Mucosa of rectum (tissue), 2 donors: Measurements from ENCODE around the gene ACADVL.

Source experiments
- H3K27ac ChIP-seq, 2 donors: one replicate each; pipeline ENCODE4 v1.7.0; 2013; ENCODE audit warnings: inconsistent platforms in 2 of 2, low read depth in 2 of 2, low read length in 2 of 2
- H3K27me3 ChIP-seq, 2 donors: one replicate each; pipeline ENCODE4 v1.7.0; 2013; ENCODE audit warnings: low read length in 2 of 2; ENCODE audit not compliant: control insufficient read depth in 2 of 2, insufficient read depth in 2 of 2
- H3K36me3 ChIP-seq, 2 donors: one replicate each; pipeline ENCODE4 v1.7.0; 2013; ENCODE audit warnings: low read length in 2 of 2; ENCODE audit not compliant: control insufficient read depth in 2 of 2, insufficient read depth in 2 of 2
- H3K4me1 ChIP-seq, 2 donors: one replicate each; pipeline ENCODE4 v1.7.0; 2013; ENCODE audit warnings: low read length in 2 of 2, mild to moderate bottlenecking in 1 of 2; ENCODE audit not compliant: control insufficient read depth in 2 of 2, insufficient read depth in 2 of 2
- H3K4me3 ChIP-seq, 2 donors: one replicate each; pipeline ENCODE4 v1.7.0; 2013; ENCODE audit warnings: low read length in 2 of 2
- H3K9ac ChIP-seq, 2 donors: one replicate each; pipeline ENCODE4 v1.7.0; 2013; ENCODE audit warnings: low read length in 2 of 2, low read depth in 1 of 2, mild to moderate bottlenecking in 1 of 2
- H3K9me3 ChIP-seq, 2 donors: one replicate each; pipeline ENCODE4 v1.7.0; 2013; ENCODE audit warnings: low read length in 2 of 2; ENCODE audit not compliant: control insufficient read depth in 2 of 2
- donor health status: healthy.
- donor health status: Normal muscosa, but diverticular disease.

The ACADVL gene

DNA sequence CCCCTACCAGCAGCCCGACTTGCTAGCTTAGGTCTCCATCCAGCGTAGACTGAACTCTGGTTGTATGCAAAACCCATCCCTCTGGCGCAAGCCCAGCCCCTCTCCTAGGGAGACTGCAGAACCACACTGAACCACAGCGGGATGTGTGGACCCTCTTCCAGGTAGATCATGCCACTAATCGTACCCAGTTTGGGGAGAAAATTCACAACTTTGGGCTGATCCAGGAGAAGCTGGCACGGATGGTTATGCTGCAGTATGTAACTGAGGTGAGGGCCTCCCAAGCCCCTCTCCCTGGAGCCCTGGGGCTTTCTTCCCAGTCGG, 3.2 kb downstream of the ACADVL start:
- no peak overlapping the region for H3K27ac ChIP-seq
- H3K4me3 ChIP-seq: no peak overlapping the region
- H3K4me1 ChIP-seq: peaks cover 34% of the 10 kb centered on the region in 2 donors
- no peak overlapping the region for H3K9ac ChIP-seq
- no peaks in the 10 kb centered on the region for H3K9me3 ChIP-seq
- H3K27me3 ChIP-seq: no peaks in the 10 kb centered on the region
- H3K36me3 ChIP-seq: peaks cover 54 to 61% of the 10 kb centered on the region in 2 donors

DNA sequence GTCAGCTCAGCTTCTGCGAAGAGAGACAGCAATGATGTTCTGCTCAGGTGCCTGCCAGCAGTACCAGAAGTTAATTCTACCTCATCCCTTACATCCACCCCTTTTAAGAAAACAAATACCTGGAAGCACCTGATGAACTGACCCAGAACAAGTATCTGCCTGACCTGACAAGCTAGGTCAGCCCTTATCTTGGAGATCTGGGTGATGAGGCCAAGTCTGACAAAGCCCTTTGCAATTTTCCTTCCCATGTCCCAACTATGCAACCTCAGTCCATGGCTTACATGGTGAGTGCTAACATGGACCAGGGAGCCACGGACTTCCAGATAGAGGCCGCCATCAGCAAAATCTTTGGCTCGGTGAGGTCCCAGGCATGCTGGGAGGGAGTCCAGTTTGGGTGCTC, 3.6 kb downstream of the ACADVL start:
- Histone ChIP-seq H3K9ac (no peak overlapping the region), H3K27ac (no peak overlapping the region), H3K27me3 (no peaks in the 10 kb centered on the region), H3K36me3 (peaks cover 58 to 65% of the 10 kb centered on the region in 2 donors), H3K4me3 (no peak overlapping the region), H3K9me3 (no peaks in the 10 kb centered on the region), H3K4me1 (peaks cover 30 to 34% of the 10 kb centered on the region in 2 donors)

DNA sequence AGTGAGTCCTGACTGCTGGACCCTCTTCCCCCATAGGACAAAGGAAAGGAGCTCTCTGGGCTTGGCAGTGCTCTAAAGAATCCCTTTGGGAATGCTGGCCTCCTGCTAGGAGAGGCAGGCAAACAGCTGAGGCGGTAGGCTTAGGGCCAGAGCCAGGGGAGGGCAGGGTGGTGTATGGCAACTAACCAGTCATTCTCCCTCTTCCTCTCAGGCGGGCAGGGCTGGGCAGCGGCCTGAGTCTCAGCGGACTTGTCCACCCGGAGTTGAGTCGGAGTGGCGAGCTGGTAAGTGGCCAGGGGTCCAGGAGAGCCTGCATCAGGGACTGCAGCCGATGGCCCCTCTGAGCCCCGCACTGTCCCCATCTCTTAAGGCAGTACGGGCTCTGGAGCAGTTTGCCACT, 4.4 kb downstream of the ACADVL start:
- peaks cover 64 to 71% of the 10 kb centered on the region in 2 donors for H3K36me3 ChIP-seq
- no peak overlapping the region for H3K9ac ChIP-seq
- no peaks in the 10 kb centered on the region for H3K9me3 ChIP-seq
- peaks cover 24 to 31% of the 10 kb centered on the region in 2 donors for H3K4me1 ChIP-seq
- H3K27me3 ChIP-seq: no peaks in the 10 kb centered on the region
- no peak overlapping the region for H3K4me3 ChIP-seq
- H3K27ac ChIP-seq: no peak overlapping the region

DNA sequence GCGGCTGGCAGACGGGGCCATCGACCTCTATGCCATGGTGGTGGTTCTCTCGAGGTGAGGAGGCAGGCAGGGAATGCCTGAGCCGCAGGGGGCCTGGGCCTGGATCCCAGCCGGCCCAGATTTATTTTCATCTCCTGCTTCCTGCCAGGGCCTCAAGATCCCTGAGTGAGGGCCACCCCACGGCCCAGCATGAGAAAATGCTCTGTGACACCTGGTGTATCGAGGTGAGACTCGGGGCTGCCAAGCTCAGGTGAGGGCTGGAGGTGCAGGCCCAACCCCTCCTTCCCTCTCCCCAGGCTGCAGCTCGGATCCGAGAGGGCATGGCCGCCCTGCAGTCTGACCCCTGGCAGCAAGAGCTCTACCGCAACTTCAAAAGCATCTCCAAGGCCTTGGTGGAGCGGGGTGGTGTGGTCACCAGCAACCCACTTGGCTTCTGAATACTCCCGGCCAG, 4.9 kb downstream of the ACADVL start:
- Histone ChIP-seq H3K27ac (peak overlapping the region in 1 of 2 donors; percentile 21), H3K4me1 (peaks cover 18 to 27% of the 10 kb centered on the region in 2 donors), H3K4me3 (no peak overlapping the region), H3K36me3 (peaks cover 70 to 77% of the 10 kb centered on the region in 2 donors), H3K27me3 (no peaks in the 10 kb centered on the region), H3K9me3 (no peaks in the 10 kb centered on the region), H3K9ac (no peak overlapping the region)

- Histone ChIP-seq H3K4me1 (peaks cover 12 to 19% of the 10 kb centered on the region in 2 donors), H3K9me3 (no peaks in the 10 kb centered on the region), H3K27me3 (no peaks in the 10 kb centered on the region), H3K9ac (no peak overlapping the region), H3K4me3 (no peak overlapping the region), H3K27ac (no peak overlapping the region), H3K36me3 (peaks cover 80 to 86% of the 10 kb centered on the region in 2 donors)
Observed at GRCh38 chr17:7225711-7226331, 6.1 kb downstream of the ACADVL start.

GRCh38 chr17:7226721-7227710, 7.3 kb downstream of the ACADVL start:
- Histone ChIP-seq H3K4me1 (peaks cover 3 to 7% of the 10 kb centered on the region in 2 donors), H3K4me3 (no peak overlapping the region), H3K27ac (no peak overlapping the region), H3K9ac (no peak overlapping the region), H3K27me3 (no peaks in the 10 kb centered on the region), H3K36me3 (peaks cover 72 to 77% of the 10 kb centered on the region in 2 donors), H3K9me3 (no peaks in the 10 kb centered on the region)

DNA sequence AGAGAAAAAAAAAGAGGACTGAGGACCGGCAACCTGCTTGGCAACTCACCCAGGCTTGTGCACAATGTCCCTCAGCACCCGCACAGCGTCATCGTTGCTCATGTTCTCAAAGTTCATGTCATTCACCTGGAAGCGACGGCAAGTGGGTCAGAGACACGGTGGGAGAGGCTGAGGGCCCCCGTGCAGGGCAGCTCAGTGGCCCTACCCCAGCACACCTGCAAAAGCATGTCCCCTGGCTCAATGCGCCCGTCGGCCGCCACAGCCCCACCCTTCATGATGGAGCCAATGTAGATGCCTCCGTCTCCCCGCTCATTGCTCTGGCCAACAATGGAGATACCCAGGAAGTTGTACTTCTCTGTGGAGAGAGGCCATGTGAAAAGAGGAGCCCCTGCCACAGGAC, 9.2 kb downstream of the ACADVL start:
- Histone ChIP-seq H3K27me3 (no peaks in the 10 kb centered on the region), H3K4me1 (peaks cover 9 to 19% of the 10 kb centered on the region in 2 donors), H3K4me3 (no peak overlapping the region), H3K9me3 (no peaks in the 10 kb centered on the region), H3K9ac (no peak overlapping the region), H3K36me3 (peaks cover 53 to 57% of the 10 kb centered on the region in 2 donors), H3K27ac (no peak overlapping the region)

GRCh38 chr17:7229504-7229903, 9.8 kb downstream of the ACADVL start:
- H3K36me3 ChIP-seq: peaks cover 50 to 53% of the 10 kb centered on the region in 2 donors
- H3K4me3 ChIP-seq: no peak overlapping the region
- H3K27ac ChIP-seq: no peak overlapping the region

GRCh38 chr17:7232114-7232513, 12.4 kb downstream of the ACADVL start:
- no peak overlapping the region for H3K27ac ChIP-seq
- peaks cover 36 to 49% of the 10 kb centered on the region in 2 donors for H3K36me3 ChIP-seq
- H3K9ac ChIP-seq: no peak overlapping the region
- H3K4me3 ChIP-seq: no peak overlapping the region
- no peaks in the 10 kb centered on the region for H3K9me3 ChIP-seq
- peaks cover 23 to 35% of the 10 kb centered on the region in 2 donors for H3K4me1 ChIP-seq
- no peaks in the 10 kb centered on the region for H3K27me3 ChIP-seq

More at GRCh38 chr17:7229504-7229903, 9.8 kb downstream of the ACADVL start:
- Histone ChIP-seq H3K9ac (no peak overlapping the region), H3K27me3 (no peaks in the 10 kb centered on the region), H3K4me1 (peaks cover 9 to 21% of the 10 kb centered on the region in 2 donors), H3K9me3 (no peaks in the 10 kb centered on the region)

DNA sequence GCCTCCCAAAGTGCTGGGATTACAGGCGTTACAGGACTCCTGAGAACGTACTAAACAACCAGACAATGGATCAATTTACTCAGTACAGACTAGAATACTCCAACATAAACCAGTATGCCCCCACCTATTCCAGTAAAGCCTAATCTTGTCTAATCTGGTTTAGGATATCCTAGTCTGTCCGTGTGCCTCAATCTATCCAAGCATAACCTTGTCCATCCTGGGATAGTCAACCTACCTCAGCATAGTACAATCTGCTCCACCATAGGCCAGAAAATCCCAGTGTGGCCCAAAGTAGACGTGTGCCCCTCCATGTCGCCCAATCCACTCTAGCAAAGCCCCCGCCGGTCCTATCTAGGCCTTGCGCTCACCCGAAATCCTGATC, 14.0 kb downstream of the ACADVL start:
- peak overlapping the region; percentile 61 to 84 for H3K9ac ChIP-seq
- peaks cover 27 to 39% of the 10 kb centered on the region in 2 donors for H3K4me1 ChIP-seq

More for the DNA sequence above, 14.0 kb downstream of the ACADVL start:
- peak overlapping the region; percentile 76 to 79 for H3K4me3 ChIP-seq
- no peaks in the 10 kb centered on the region for H3K9me3 ChIP-seq
- H3K27ac ChIP-seq: peak overlapping the region; percentile 88 to 91
- no peaks in the 10 kb centered on the region for H3K27me3 ChIP-seq
- peaks cover 24 to 36% of the 10 kb centered on the region in 2 donors for H3K36me3 ChIP-seq
